Heart left ventricle (tissue), 16 donors: Measurements from ENCODE around the gene FARSA. TPM values are rescaled to one million over a fixed set of nuclear protein-coding genes. Genes with fewer than 3 reads are reported as not detected.
A peak's percentile ranks its signal among the peaks of the same experiment; 100 is the strongest.

Experiments
- ATAC-seq, 4 donors: fragments of 200-7000 bp; cut with Tn5 transposase; one replicate each; pipeline ENCODE4 v1.9.1; 2020 to 2022; ENCODE audit warnings: moderate library complexity in 4 of 4, mild to moderate bottlenecking in 3 of 4, moderate number of reproducible peaks in 1 of 4
- DNase-seq, 5 donors: peaks; one replicate each; pipeline ENCODE4 v3.0.0-alpha.2; 2020
- H3K27ac ChIP-seq, 12 donors: fragments of 200-600 bp; sonication (generic) in 4 of 12; one replicate each; pipeline versions ENCODE4 v1.5.0 to v1.8.0; 2016 to 2022; ENCODE audit warnings: mild to moderate bottlenecking in 2 of 12
- H3K27me3 ChIP-seq, 9 donors: fragments of 200-600 bp; sonication (generic) in 2 of 9; one replicate each; pipeline versions ENCODE4 v1.5.1 to v1.8.0; 2016 to 2022; ENCODE audit warnings: mild to moderate bottlenecking in 3 of 9
- H3K36me3 ChIP-seq, 9 donors: fragments of 200-600 bp; sonication (generic) in 2 of 9; one replicate each; pipeline versions ENCODE4 v1.5.0 to v1.8.0; 2018 to 2022; ENCODE audit warnings: mild to moderate bottlenecking in 2 of 9
- H3K4me1 ChIP-seq, 12 donors: fragments of 200-600 bp; sonication (generic) in 4 of 12; one replicate each; pipeline versions ENCODE4 v1.5.0 to v1.8.0; 2016 to 2022; ENCODE audit warnings: mild to moderate bottlenecking in 3 of 12
- H3K4me3 ChIP-seq, 12 donors: fragments of 200-600 bp; sonication (generic) in 4 of 12; one replicate each; pipeline versions ENCODE4 v1.5.0 to v1.8.0; 2017 to 2022; ENCODE audit warnings: mild to moderate bottlenecking in 9 of 12, moderate library complexity in 4 of 12
- H3K9me3 ChIP-seq, 12 donors: fragments of 200-600 bp; sonication (generic) in 4 of 12; one replicate each; pipeline versions ENCODE4 v1.5.0 to v1.8.0; 2016 to 2022; ENCODE audit warnings: mild to moderate bottlenecking in 1 of 12
- POLR2A ChIP-seq, 2 donors: fragments of 450-650 bp; IDR thresholded peaks; one replicate each; pipeline ENCODE4 v1.6.1; 2017; ENCODE audit warnings: antibody characterized with exemption in 2 of 2, mild to moderate bottlenecking in 2 of 2, moderate library complexity in 2 of 2
- whole genome bisulfite sequencing, 4 donors: extraction: QIAGEN DNeasy Blood & Tissue Kit in 2 of 4; methylation state at CpG; one replicate each; pipeline versions ENCODE4 v1.1.5 to v1.1.7; 2013 to 2018; 5-methylcytosine and 5-hydroxymethylcytosine counted together
- intact Hi-C, 10 donors: fragments of 100-400 bp; cut with DNase I; formaldehyde crosslinking; loops; one replicate each; pipeline versions ENCODE4 v1.11.1 to v1.14.2; 2022
- long read RNA-seq, 3 donors: library from polyadenylated mRNA; unstranded; transcript quantifications; one replicate each; pipeline ENCODE4 v2.0.0, GENCODE V29; 2020 to 2021
- polyA plus RNA-seq, 2 donors: library from polyadenylated mRNA; stranded (reverse); fragments of 200-250 nt; gene quantifications; one replicate each; pipeline ENCODE4 v1.2.3, GENCODE V29; 2013
- total RNA-seq, 9 donors: library from RNA; depleted of rRNA in 2 of 9; stranded (reverse); fragments of >200 nt in 2 of 9; fragmentation: NEBNext Ultra II Directional in 3 of 9; extraction: Animal tissue kit (Norgen Biotek cat#: 25700) in 3 of 9; gene quantifications; one replicate each; pipeline versions ENCODE4 v1.1.0 to v1.2.4, GENCODE V29; 2016 to 2023
- TF ChIP-seq, protein P1 (sequence below), 12 donors: fragments of 200-600 bp; sonication (generic) in 4 of 12; IDR thresholded peaks; one replicate each; pipeline versions ENCODE4 v1.5.0 to v1.8.0; 2018 to 2022; ENCODE audit warnings: antibody characterized with exemption in 12 of 12, mild to moderate bottlenecking in 5 of 12
- donor health status: ischemic (EF 13 %, LVEDD 7.1; RV severe dilation, severe dysfunction).
- donor health status: healthy with polysubstance abuse.
- donor health status: DM: no; HTN: yes; CAD: no.
- donor health status: DM: no; HTN: no; CAD: no.
- donor health status: ischemic (EF 25% LVEDD 6.9; RV normal size, moderate dysfunction).
- donor health status: ischemic (EF 25% LVEDD 5.7; RV mildly dilated, moderate dysfunction).
- donor health status: healthy.
- donor health status: DM: yes; HTN: yes; CAD: no.
- donor health status: ischemic (EF 35%, LVEDD 5.7; RV mildly dilated, moderate dysfunction).
- donor health status: nonischemic (EF 11% LVEDD 7.7; RV severe dilation, severe dysfunction).
- donor health status: DM: yes; HTN: yes; CAD: no.
- donor health status: PGD.
- donor health status: ischemic (EF 29% LVEDD 5.4; RV normal size, mild dysfunction).
- donor health status: nonischemic (EF 23%, LVEDD 6.1; RV moderate dilation, normal function).

Gene FARSA
- total RNA-seq (10 to 100 TPM; 35.0 to 49.6 (median 40.6) TPM), polyA plus RNA-seq (100 to 1,000 TPM in 1 of 2 donors, 10 to 100 TPM in 1; 37.3 to 104 TPM)
- long read RNA-seq, donor 1, transcript FARSA-201 (13 exons, 1,814 nt), result major isoform, 52 of 77 reads
- long read RNA-seq, donor 1, partial matches to known transcripts, result 21 of 77 reads
- long read RNA-seq, donor 1, other reads (novel, unspliced or antisense), result 4 of 77 reads
- long read RNA-seq, donor 2, transcript FARSA-201 (13 exons, 1,814 nt), result major isoform, 289 of 364 reads
- long read RNA-seq, donor 2, partial matches to known transcripts, result 53 of 364 reads
- long read RNA-seq, donor 2, other reads (novel, unspliced or antisense), result 20 of 364 reads
- long read RNA-seq, donor 3, transcript FARSA-201 (13 exons, 1,814 nt), result major isoform, 64 of 111 reads
- long read RNA-seq, donor 3, partial matches to known transcripts, result 43 of 111 reads
- long read RNA-seq, donor 3, other reads (novel, unspliced or antisense), result 4 of 111 reads

- Histone ChIP-seq H3K9me3 (no peaks in the 10 kb centered on the region), H3K27me3 (no peaks in the 10 kb centered on the region), H3K4me1 (peaks cover 6 to 35% (median 20%) of the 10 kb centered on the region in 12 donors), H3K4me3 (peak within 1 kb of the TSS; percentile 72 to 100 (median 88)), H3K27ac (peak within 1 kb of the TSS; percentile 54 to 92 (median 85)), H3K36me3 (peaks cover 0 to 32% (median 24%) of the 10 kb centered on the region in 9 donors)
- 2 to 9% (median 3%) methylated on average over 17 to 51 of the region's 51 CpGs for WGBS, 4 donors
- intact Hi-C loops, result loop anchor here in 1 of 10 donors (10.0 kb wide), 1 partner anchor 49 kb away; the partner anchor contains the start of genes DNASE2 and KLF1
- DNase-seq (peak; percentile 93 to 95 (median 94)), ATAC-seq (peak; percentile 65 to 88 (median 84))
- peak in 1 of 2 donors; percentile 57 for TF ChIP-seq POLR2A (IDR thresholded peaks at IDR 0.05)
- TF ChIP-seq, protein P1, sequence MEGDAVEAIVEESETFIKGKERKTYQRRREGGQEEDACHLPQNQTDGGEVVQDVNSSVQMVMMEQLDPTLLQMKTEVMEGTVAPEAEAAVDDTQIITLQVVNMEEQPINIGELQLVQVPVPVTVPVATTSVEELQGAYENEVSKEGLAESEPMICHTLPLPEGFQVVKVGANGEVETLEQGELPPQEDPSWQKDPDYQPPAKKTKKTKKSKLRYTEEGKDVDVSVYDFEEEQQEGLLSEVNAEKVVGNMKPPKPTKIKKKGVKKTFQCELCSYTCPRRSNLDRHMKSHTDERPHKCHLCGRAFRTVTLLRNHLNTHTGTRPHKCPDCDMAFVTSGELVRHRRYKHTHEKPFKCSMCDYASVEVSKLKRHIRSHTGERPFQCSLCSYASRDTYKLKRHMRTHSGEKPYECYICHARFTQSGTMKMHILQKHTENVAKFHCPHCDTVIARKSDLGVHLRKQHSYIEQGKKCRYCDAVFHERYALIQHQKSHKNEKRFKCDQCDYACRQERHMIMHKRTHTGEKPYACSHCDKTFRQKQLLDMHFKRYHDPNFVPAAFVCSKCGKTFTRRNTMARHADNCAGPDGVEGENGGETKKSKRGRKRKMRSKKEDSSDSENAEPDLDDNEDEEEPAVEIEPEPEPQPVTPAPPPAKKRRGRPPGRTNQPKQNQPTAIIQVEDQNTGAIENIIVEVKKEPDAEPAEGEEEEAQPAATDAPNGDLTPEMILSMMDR (IDR thresholded peaks at IDR 0.05), result no peak
These were observed at the start of gene FARSA for GRCh38 chr19:12933287-12934072. TSS of gene FARSA (minus strand) at chr19:12933711. CDS start at chr19:12933696, 15 bp downstream.

DNA sequence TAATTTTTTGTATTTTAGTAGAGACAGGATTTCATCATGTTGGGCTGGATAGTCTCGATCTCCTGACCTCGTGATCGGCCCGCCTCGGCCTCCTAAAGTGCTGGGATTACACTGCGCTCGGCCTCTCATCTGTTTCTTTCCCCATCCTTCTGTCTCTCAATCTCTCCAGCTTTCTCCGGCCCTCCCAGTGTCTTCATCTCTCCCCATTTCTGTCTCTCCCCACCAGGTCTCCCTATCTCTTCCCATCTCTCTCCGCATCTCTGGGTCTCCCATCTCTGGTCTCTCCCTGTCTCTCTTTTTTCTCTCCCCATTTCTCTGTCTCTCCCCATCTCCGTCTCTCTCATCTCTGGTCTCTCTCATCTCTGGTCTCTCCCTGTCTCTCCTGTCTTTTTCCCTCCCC, 49.6 kb upstream of the FARSA start:
- DNase-seq, result no peak
- Histone ChIP-seq H3K4me1 (peaks cover 0 to 28% (median 15%) of the 10 kb centered on the region in 12 donors), H3K36me3 (no peaks in the 10 kb centered on the region), H3K4me3 (peak overlapping the region in 10 of 12 donors; percentile 26 to 50 (median 42)), H3K9me3 (no peaks in the 10 kb centered on the region), H3K27ac (peak overlapping the region in 1 of 12 donors; percentile 47), H3K27me3 (peaks cover 0 to 5% (median 0%) of the 10 kb centered on the region in 9 donors)
- TF ChIP-seq POLR2A (IDR thresholded peaks at IDR 0.05), result no peak
- TF ChIP-seq, protein P1 (IDR thresholded peaks at IDR 0.05), result no peak
- WGBS, 4 donors, result 55 to 64% (median 61%) methylated on average over 10 of the region's 10 CpGs
- intact Hi-C loops, result loop anchor here in 8 of 10 donors (1.0 to 10.0 kb wide), 6 partner anchors 49 to 113 kb away; no protein-coding TSS in a partner anchor
- ATAC-seq, result no peak

DNA sequence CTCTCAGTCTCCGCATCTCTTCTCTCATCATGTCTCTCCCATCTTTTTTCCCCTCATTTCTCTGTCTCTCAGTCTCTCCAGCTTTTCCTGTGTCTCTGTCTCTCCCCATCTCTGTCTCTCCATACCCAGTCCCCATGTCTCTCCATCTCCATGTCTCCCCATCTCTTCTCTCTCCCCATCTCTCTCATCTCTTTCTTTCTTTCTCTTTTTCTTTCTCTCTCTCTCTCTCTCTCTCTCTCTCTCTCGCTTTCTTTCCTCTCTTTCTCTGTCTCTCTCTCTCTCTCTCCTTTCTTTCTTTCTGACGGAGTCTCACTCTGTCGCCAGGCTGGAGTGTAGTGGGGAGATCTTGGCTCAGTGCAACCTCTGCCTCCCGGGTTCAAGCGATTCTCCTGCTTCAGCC, 49.1 kb upstream of the FARSA start:
- intact Hi-C loops, result loop anchor here in 8 of 10 donors (1.0 to 10.0 kb wide), 6 partner anchors 50 to 114 kb away; no protein-coding TSS in a partner anchor
- Histone ChIP-seq H3K27ac (no peak overlapping the region), H3K9me3 (no peaks in the 10 kb centered on the region), H3K36me3 (no peaks in the 10 kb centered on the region), H3K27me3 (peaks cover 0 to 5% (median 0%) of the 10 kb centered on the region in 9 donors), H3K4me3 (no peak overlapping the region), H3K4me1 (peaks cover 0 to 28% (median 15%) of the 10 kb centered on the region in 12 donors)
- TF ChIP-seq, protein P1 (IDR thresholded peaks at IDR 0.05), result no peak
- no peak for TF ChIP-seq POLR2A (IDR thresholded peaks at IDR 0.05)
- DNase-seq (no peak), ATAC-seq (no peak)
- 91 to 94% (median 92%) methylated on average over 6 of the region's 6 CpGs for WGBS, 4 donors
